H7 (cell line): ENCODE results near the gene PLEKHH2. TPM values are rescaled to one million over a fixed set of nuclear protein-coding genes. Genes with fewer than 3 reads are reported as not detected.
A peak's percentile ranks its signal among the peaks of the same experiment; 100 is the strongest.
"Not testable (repeated sequence)": the region's sequence is repeated elsewhere in the genome, so short reads cannot be mapped to it uniquely, and the experiment has no call there.

Experiments used
- DNase-seq: peaks from one replicate; pipeline ENCODE4 v3.0.0; 2012
- H3K27me3 ChIP-seq: 2 replicates; pipeline ENCODE4 v1.6.0; 2011; ENCODE audit warnings: mild to moderate bottlenecking, low read length; ENCODE audit not compliant: control insufficient read depth, insufficient read depth
- H3K36me3 ChIP-seq: replicated peaks from 2 replicates; pipeline ENCODE4 v1.5.1; 2011; ENCODE audit warnings: low read length; ENCODE audit not compliant: control insufficient read depth, insufficient read depth
- H3K4me3 ChIP-seq: 2 replicates; pipeline ENCODE4 v1.5.1; 2011; ENCODE audit warnings: low read depth, mild to moderate bottlenecking, control low read depth, low read length, moderate library complexity; ENCODE audit not compliant: insufficient read depth
- total RNA-seq: library from RNA; depleted of rRNA; stranded (reverse); fragments of >200 nt; shearing (Covaris generic); gene quantifications from 2 replicates; pipeline ENCODE4 v1.2.3, GENCODE V29; 2014

The PLEKHH2 gene
- total RNA-seq, 1 experiment from 2014 or later, result 1.4 TPM

DNA sequence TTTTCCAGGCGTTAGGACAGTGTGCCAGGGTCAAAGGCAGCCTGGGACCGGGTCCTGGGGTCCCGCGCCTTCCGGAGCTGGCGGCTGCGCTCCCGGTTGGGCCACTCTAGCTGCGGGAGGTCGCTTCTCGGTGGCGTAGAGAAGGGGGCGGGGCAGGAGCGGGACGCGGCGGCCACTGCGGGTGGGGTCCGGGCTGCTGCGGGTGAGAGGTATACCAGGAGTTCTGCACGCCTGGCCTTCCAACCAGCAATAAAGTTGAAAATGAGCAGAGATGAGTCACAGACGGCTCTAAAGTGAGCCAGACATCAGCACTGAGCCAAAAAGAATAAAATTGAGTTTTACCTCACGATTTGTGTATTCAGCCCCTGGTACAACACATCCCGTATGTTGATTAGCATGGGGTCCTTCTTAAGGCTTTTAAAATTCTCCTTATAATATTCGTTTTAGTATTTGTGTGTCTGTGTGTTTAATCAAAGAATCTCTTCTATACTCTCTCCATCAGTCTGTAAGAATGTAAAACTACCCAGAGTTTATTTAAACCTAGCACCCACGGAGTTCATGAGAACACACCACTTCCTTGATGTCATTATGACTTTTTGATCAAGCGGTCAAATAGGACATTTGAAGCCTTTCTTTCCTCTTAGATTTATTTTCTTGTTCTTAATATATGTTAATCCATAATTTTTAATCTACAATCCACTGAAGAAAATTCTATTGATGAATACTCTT, 39.4 kb downstream of the PLEKHH2 start, which contains the start of gene C1GALT1C1L:
C1GALT1C1L (minus strand) TSS at position 108 of the 729 bp plus-strand sequence; CDS start at position 1, 107 bp downstream.
- Histone ChIP-seq H3K36me3 (no peaks in the 10 kb centered on the region), H3K27me3 (no peaks in the 10 kb centered on the region), H3K4me3 (no peak within 1 kb of the TSS)
- peak; percentile 17 for DNase-seq

DNA sequence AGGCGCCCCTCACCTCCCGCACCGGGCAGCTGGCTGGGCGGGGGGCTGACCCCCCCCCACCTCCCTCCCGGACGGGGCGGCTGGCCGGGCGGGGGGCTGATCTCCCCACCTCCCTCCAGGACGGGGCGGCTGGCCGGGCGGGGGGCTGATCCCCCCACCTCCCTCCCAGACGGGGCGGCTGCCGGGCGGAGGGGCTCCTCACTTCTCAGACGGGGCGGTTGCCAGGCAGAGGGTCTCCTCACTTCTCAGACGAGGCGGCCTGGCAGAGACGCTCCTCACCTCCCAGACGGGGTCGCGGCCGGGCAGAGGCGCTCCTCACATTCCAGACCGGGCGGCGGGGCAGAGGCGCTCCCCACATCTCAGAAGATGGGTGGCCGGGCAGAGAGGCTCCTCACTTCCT, 40.7 kb downstream of the PLEKHH2 start:
- not testable (repeated sequence) for H3K4me3 ChIP-seq, H3K36me3 ChIP-seq, DNase-seq, H3K27me3 ChIP-seq

DNA sequence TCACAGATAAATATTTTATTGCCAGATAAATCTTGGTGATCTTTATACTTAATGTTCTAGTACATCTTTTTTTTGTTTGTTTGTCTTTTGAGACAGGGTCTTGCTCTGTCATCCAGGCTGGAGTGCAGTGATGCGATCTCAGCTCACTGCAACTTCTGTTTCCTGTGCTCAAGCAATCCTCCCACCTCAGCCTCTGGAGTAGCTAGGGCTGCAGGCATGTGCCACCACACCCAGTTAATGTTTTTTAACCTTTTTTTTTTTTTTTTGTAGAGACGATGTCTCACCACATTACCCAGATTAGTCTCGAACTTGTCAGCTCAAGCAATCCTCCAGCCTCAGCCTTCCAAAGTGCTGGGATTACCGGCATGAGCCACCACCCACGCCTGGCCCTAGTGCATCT, 48.3 kb downstream of the PLEKHH2 start:
- Histone ChIP-seq H3K4me3 (no peak overlapping the region), H3K36me3 (no peaks in the 10 kb centered on the region), H3K27me3 (no peaks in the 10 kb centered on the region)
- DNase-seq, result no peak

DNA sequence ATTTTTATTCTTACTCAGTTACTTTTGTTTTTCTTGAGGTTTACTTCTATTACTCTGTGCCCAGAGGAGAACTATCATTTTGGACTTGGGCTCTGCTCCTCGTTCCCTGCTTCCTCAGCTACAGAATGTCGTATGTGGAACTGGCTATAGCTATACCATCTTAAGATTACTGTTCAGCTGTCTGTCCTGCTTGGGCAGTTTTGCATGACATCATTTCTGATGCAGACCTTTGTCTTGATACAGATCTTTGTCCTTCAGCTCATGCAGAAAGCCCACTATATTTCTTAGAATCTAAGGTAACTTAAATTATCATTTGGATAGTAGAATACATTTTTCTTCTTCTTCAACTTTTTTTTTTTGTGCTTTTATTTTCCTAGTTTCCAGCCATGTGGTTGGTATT, 52.9 kb downstream of the PLEKHH2 start:
- DNase-seq, result no peak
- no peaks in the 10 kb centered on the region; the same call in 1 of the 2 replicates for H3K36me3 ChIP-seq
- no peaks in the 10 kb centered on the region for H3K27me3 ChIP-seq
- H3K4me3 ChIP-seq, result no peak overlapping the region

DNA sequence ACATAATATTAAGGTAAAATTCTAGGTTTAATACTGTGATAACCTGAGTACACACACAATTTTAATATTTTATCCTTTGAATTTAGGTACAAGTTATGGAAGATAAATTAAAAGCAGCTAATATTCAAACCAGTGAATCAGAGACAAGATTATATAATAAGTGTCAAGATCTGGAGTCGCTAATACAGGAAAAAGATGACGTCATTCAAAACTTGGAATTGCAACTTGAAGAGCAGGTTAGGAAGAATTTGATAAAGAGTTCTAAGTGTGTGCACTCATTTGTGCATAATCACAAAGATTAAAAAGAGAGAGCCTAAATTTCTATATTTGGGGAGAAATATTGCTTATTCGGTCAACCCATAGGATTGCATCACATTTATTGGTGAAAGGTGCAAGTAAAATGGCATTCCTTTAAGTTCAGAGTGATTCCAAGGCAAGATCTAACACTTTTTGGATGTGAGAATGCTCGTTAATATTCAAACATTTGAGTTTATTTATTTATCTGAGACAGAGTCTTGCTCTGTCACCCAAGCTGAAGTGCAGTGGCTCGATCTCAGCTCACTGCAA, 55.5 kb downstream of the PLEKHH2 start:
- Histone ChIP-seq H3K27me3 (no peaks in the 10 kb centered on the region), H3K4me3 (no peak overlapping the region), H3K36me3 (no peaks in the 10 kb centered on the region; the same call in 1 of the 2 replicates)
- no peak for DNase-seq

DNA sequence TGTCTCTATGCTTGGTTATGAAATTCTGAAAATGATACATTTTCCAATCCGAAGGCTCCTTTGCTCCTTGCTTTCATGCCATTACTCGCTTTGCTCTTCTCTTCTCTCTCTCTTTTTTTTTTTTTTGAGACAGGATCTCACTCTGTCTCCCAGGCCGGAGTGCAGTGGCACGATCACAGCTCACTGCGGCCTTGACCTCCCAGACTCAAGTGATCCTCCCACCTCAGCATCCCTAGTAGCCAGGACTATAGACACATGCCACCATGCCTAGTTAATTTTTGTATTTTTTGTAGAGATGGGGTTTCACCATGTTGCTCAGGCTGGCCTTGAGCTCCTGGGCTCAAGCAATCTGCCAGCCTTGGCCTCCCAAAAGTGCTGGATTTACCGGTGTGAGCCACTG, 61.1 kb downstream of the PLEKHH2 start:
- not testable (repeated sequence) for H3K27me3 ChIP-seq, H3K4me3 ChIP-seq, DNase-seq, H3K36me3 ChIP-seq

DNA sequence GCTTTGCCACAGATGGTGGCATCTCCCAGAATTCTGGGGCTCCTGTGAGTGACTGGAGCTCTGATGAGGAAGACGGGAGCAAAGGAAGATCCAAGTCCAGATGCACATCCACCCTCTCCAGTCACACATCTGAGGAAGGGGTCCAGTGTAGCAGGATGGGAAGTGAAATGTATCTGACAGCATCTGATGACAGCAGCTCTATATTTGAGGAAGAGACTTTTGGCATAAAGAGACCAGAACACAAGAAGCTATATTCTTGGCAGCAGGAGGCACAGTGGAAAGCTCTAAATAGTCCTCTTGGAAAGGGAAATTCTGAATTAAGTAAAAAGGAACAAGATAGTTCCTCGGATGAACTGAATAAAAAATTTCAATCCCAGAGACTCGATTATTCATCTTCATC, 62.7 kb downstream of the PLEKHH2 start:
- H3K36me3 ChIP-seq, result no peaks in the 10 kb centered on the region
- DNase-seq, result no peak
- no peak overlapping the region for H3K4me3 ChIP-seq
- no peaks in the 10 kb centered on the region for H3K27me3 ChIP-seq

DNA sequence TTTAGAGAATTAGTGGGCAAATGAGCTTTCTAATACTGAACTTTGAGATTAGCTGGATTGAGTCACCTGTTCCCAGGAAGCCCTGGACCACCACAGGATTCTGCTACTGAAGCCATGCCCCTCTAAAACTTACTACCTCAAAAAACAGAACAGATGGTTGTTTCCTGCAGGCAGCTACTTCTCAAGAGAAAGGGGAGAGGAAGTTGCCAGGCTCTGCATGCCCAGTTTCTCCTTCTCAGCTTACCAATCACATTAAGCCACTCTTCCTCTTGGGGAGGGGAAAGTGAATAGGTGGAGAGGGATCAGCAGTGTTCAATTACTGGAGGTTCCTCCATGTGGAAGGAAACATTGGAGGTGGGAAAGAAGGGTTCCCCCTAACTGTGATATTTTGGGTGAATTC, 64.1 kb downstream of the PLEKHH2 start:
- Histone ChIP-seq H3K36me3 (no peaks in the 10 kb centered on the region), H3K4me3 (no peak overlapping the region), H3K27me3 (no peaks in the 10 kb centered on the region)
- DNase-seq, result no peak

DNA sequence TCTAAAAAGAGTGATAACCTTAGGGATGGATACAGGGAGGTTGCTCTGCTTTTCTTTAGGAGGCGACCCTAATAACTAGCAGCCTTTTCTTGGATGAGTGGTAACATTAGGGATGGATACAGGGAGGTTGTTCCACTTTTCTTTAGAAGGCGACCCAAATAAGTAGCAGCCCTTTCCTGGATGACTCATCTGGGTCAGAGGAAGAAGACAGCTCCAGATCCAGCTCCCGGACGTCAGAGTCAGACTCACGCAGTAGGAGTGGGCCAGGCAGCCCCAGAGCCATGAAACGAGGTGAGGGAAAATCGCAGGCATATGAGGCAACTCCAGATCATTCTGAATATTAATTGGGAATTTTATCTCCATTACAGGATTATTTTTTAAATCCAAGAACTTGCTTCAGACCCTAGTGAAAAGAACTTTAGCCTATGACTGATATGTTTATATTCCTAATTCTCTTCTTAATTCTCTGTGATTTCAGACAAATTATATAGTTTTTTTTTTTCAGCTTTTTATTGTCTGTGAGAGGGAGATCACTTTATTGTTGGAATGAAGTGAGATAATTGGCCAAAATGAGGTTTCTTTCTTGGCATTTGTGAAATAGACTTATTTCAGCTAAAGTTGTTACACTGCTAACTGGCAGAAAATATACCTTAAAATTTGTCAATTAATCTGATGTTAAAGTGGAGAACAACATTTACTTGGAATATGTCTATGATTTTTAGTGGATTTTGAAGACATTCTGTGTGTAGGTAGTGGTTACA, 70.4 kb downstream of the PLEKHH2 start:
- Histone ChIP-seq H3K4me3 (no peak overlapping the region), H3K36me3 (no peaks in the 10 kb centered on the region), H3K27me3 (no peaks in the 10 kb centered on the region)
- DNase-seq, result no peak

DNA sequence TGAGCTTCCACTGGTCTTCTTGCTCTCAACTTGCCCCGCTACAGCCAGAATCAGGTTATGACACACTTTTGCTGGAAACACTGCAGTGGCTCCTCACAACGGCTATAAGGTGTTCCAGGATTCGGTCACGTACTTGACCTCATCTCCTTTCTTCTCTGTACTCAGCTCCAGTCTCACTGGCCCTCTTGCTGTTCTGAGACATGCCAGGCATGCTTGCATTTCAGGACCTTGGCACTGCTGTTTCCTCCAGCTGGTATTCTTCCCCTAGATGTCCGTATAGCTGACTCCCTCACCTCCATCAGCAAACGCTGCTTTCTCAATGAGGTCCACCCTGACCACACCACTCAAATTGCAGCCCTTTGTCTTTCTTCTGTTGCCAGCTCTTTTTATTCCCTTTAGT, 71.1 kb downstream of the PLEKHH2 start:
- no peaks in the 10 kb centered on the region for H3K36me3 ChIP-seq
- H3K4me3 ChIP-seq, result no peak overlapping the region
- no peaks in the 10 kb centered on the region for H3K27me3 ChIP-seq
- DNase-seq, result peak; percentile 13

DNA sequence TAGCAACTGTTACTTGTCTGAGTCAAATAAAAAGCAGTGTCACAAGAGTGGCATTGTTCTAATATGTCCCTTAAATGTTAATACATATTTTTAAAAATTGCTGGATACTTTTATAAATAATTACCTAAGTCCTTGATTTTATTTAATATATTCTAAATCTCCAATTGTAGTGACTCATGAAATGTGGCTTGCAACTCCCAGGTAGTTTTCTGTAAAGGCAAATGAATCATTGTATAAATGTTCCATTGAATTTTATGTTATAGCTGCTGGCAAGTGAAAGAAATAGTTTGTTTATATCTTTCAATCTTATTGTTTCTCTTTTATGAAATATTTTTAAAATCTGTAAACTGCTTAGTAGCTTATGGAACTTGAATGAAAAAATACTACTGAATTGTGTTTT, 71.8 kb downstream of the PLEKHH2 start:
- no peak overlapping the region for H3K4me3 ChIP-seq

DNA sequence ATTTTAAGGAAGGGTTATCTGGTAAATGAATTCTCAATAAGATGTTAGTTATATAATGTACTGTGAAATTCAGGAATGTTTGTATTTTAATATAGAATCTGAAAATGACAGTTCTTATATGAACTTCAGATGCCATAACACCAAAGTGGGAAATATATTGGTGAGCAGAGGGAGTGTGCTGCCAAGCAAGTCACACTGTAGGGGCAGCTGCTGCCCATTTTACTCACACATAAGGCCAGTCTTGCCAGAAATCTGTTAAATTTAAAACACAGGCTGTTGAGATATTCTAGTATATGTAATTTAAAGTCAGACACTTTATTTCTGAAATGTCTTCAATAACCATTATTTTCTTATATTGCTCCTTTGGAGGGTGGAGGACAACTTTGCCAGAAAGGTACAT, 73.8 kb downstream of the PLEKHH2 start:
- Histone ChIP-seq H3K36me3 (no peaks in the 10 kb centered on the region), H3K27me3 (no peaks in the 10 kb centered on the region), H3K4me3 (no peak overlapping the region)
- no peak for DNase-seq

More for the DNA sequence above, 71.8 kb downstream of the PLEKHH2 start:
- DNase-seq, result no peak
- Histone ChIP-seq H3K27me3 (no peaks in the 10 kb centered on the region), H3K36me3 (no peaks in the 10 kb centered on the region)

DNA sequence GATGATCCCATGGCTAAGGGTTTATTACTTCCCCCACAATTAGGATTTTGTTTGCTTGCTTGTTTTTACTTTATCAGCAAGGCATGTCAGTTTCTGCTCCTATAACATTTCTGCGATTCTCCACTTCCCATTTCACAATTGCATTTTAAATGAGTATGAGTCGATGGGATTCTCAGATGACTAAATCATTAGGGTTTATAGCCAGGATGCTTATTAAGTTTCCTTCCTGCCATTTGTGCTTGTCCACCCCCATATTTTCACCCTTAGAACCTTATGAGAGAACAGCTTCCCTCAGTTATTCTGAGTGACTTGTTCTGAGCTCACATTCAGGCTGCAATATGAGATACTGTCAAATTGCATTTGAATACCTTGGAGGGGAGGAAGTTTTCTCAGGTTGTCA, 77.1 kb downstream of the PLEKHH2 start:
- DNase-seq, result no peak
- Histone ChIP-seq H3K36me3 (no peaks in the 10 kb centered on the region), H3K4me3 (no peak overlapping the region), H3K27me3 (no peaks in the 10 kb centered on the region)

DNA sequence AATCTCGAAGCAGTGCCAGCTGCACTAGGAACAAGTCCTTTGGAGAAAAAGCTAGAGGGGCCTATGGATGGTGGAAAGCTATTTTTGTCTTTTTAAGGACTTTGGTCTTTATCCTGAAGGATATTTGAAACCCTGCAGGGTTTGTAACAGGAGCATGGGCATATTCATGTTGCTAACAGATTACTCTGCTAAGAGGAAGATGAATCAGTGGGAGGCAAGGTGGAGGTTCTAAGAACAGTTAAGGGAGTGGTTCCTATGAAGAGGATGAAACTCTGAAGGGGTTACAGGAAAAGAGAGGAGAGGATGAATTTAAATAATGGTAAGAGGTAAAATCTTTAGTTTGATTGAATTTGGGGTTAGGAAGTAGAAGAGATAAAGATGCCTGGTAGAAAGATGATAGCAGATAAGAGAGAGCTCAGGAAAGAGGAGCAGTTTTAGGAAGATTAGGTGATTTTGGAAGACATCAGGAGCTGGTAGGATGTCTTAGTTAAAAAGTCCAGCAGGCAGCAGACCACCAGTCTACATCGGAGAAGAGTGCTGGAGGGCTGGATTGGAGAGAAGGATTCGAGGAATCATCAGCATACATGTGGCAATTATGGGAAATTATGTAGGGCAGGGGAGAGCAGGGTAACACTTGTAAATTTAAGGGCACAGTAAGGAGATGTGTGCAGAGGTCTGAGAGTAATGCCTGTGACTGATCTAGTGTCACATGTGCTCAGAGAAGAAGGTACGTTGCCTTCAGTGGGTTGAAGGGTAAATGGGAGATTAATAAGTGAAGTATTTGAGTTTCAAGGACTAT, 78.4 kb downstream of the PLEKHH2 start:
- no peaks in the 10 kb centered on the region for H3K27me3 ChIP-seq
- no peaks in the 10 kb centered on the region for H3K36me3 ChIP-seq
- no peak overlapping the region for H3K4me3 ChIP-seq
- no peak for DNase-seq
